Thymus (tissue), 11 donors: ENCODE results near the gene VTA1. TPM values are rescaled to one million over a fixed set of nuclear protein-coding genes. Genes with fewer than 3 reads are reported as not detected.

Experiments used
- DNase-seq, 9 donors: peaks; one replicate each; pipeline ENCODE4 v3.0.0-alpha.2; 2013; ENCODE audit warnings: low spot score in 9 of 9, low read depth in 6 of 9, missing footprints in 1 of 9
- H3K27ac ChIP-seq, 2 donors: one replicate each; pipeline ENCODE4 v1.5.1; 2013; ENCODE audit warnings: control low read depth in 1 of 2, low read depth in 1 of 2, low read length in 1 of 2, mild to moderate bottlenecking in 1 of 2, moderate library complexity in 1 of 2
- H3K27me3 ChIP-seq, 2 donors: one replicate each; pipeline ENCODE4 v1.5.1; 2013; ENCODE audit warnings: low read length in 1 of 2; ENCODE audit not compliant: control insufficient read depth in 2 of 2, insufficient read depth in 1 of 2
- H3K36me3 ChIP-seq, 2 donors: one replicate each; pipeline ENCODE4 v1.5.1; 2013; ENCODE audit warnings: low read length in 1 of 2, mild to moderate bottlenecking in 1 of 2, moderate library complexity in 1 of 2; ENCODE audit not compliant: control insufficient read depth in 2 of 2, insufficient read depth in 2 of 2
- H3K4me1 ChIP-seq, 2 donors: one replicate each; pipeline ENCODE4 v1.5.1; 2013; ENCODE audit warnings: low read length in 2 of 2; ENCODE audit not compliant: control insufficient read depth in 2 of 2, insufficient read depth in 2 of 2
- H3K4me3 ChIP-seq, 2 donors: one replicate each; pipeline ENCODE4 v1.5.1; 2013; ENCODE audit warnings: low read length in 2 of 2, control low read depth in 1 of 2, mild to moderate bottlenecking in 1 of 2
- H3K9me3 ChIP-seq, 2 donors: one replicate each; pipeline ENCODE4 v1.5.1; 2013; ENCODE audit warnings: low read length in 1 of 2, mild to moderate bottlenecking in 1 of 2; ENCODE audit not compliant: control insufficient read depth in 2 of 2, insufficient read depth in 1 of 2
- WGBS: extraction: QIAGEN DNeasy Blood & Tissue Kit; methylation state at CpG from one replicate; pipeline ENCODE4 v1.1.7; 2013; 5-methylcytosine and 5-hydroxymethylcytosine counted together
- polyA plus RNA-seq: library from polyadenylated mRNA; stranded (reverse); fragments of 200-250 nt; gene quantifications from one replicate; pipeline ENCODE4 v1.2.3, GENCODE V29; 2013
- total RNA-seq: library from RNA; stranded (reverse); fragments of 120-200 nt; gene quantifications from one replicate; pipeline ENCODE4 v1.2.4, GENCODE V29; 2013
- donor health status: healthy.

Gene VTA1
- total and polyA plus RNA-seq, 2 donors = 35.7 to 57.1 TPM

DNA sequence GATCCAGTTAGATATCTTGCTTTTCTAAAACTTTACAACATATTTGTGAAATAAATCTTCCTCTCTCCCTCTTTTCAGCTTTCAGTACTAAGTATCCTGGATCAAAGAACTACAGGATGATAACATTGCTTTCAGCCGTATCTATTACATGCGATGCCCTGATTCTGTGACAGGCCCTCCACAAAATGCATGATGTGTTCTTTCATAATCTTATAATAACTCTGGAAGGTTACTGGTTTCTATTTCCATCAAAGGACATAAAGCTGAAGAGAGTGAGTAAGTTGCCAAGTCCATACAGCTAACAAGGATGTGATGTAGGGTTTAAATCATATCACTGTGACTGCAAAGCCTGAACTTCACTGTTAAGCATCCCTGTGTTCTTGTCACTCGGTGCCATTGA, 91.8 kb downstream of the VTA1 start:
- no peak overlapping the region for H3K4me3 ChIP-seq
- no peak overlapping the region for H3K27ac ChIP-seq
- H3K4me1 ChIP-seq = no peaks in the 10 kb centered on the region
- H3K27me3 ChIP-seq = no peaks in the 10 kb centered on the region
- H3K36me3 ChIP-seq = no peaks in the 10 kb centered on the region
- no peak for DNase-seq
- 96% methylated on average over 3 of the region's 3 CpGs for WGBS
- H3K9me3 ChIP-seq = no peaks in the 10 kb centered on the region

DNA sequence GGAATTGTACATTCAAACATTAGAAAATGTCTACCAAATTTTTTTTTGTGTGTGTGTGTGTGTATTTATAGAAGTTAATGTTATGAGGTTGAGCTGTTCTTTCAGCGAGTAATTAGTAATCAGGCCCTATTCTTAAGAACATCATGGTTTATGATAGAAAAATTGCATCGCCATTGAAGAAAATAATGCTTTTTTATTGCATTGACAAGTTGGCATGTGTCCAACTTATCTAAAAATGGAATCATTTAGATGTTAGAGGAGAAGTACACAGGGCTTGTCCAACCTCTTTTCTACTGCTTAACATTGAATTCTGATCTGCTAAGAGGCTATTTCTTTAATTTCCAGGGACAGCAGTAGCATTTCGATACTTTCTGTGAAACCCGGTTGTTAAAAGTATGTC, 93.1 kb downstream of the VTA1 start:
- DNase-seq = no peak
- no peak overlapping the region for H3K4me3 ChIP-seq
- H3K27ac ChIP-seq = no peak overlapping the region
- no peaks in the 10 kb centered on the region for H3K36me3 ChIP-seq
- H3K9me3 ChIP-seq = no peaks in the 10 kb centered on the region
- 96% methylated on average over 4 of the region's 4 CpGs for WGBS
- no peaks in the 10 kb centered on the region for H3K4me1 ChIP-seq
- no peaks in the 10 kb centered on the region for H3K27me3 ChIP-seq

DNA sequence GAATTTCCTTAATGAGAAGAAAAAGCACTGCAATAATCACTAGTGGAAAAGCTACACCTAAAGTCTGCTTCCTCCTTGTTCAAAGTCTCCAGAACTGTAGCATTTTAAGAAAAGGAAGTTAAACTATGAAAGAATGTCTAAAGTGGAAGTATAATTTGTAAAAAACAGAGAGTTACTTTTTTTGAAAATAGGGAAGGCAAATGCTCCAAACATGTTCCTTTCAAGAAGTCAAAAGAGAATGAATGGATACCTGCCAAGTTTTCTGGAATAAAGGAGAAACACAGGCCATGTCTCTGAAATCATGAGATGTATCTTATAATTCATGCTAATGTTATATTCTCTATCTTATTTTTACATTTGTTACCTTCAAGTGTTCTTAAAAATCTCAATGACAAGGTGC, 94.0 kb downstream of the VTA1 start:
- H3K27ac ChIP-seq = no peak overlapping the region
- H3K36me3 ChIP-seq = no peaks in the 10 kb centered on the region
- no peak overlapping the region for H3K4me3 ChIP-seq
- no peaks in the 10 kb centered on the region for H3K27me3 ChIP-seq
- no peak for DNase-seq
- no peaks in the 10 kb centered on the region for H3K4me1 ChIP-seq
- no peaks in the 10 kb centered on the region for H3K9me3 ChIP-seq

DNA sequence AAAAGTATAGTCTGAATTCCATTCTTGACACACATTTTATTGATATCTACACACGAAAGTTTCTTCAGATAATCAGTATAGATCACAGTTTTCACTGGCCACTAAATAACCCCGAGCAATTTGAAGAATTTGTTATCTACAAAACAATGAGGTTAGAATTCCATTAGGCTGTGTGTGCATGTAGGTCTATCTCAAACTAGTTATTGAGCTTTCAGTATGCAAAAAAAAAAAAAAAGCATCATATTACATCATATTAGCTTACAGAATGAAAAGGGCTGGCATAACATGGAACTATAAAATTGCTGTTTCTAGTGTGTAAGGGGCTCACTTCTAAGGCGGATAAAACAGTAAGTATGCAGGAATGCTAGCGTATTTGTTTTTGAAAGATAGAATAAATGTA, 95.2 kb downstream of the VTA1 start:
- Histone ChIP-seq H3K4me1 (no peaks in the 10 kb centered on the region), H3K27ac (no peak overlapping the region), H3K36me3 (no peaks in the 10 kb centered on the region), H3K9me3 (no peaks in the 10 kb centered on the region), H3K27me3 (no peaks in the 10 kb centered on the region), H3K4me3 (no peak overlapping the region)
- no peak for DNase-seq
- 75% methylated on average over 4 of the region's 4 CpGs for WGBS

DNA sequence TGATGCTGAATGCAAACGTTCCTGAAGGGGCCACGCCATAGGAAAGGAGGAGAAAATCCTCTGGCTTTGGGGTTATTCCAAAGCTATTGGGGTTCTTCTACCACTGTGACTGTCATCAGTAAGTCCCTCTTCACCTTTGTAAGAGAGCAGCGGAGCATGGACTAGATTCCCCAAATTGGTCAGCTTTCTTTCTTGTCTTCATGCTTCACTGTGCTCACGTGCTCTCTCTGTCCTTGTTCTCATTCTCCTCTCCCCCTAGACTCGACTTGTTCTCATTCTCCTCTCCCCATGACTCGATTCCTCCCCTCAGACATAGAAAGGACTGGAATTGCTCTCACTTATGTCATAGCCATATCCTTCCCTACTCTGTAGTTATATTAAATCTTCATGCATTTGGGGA, 99.9 kb downstream of the VTA1 start:
- no peak for DNase-seq
- Histone ChIP-seq H3K4me3 (no peak overlapping the region), H3K4me1 (no peaks in the 10 kb centered on the region), H3K9me3 (no peaks in the 10 kb centered on the region), H3K27me3 (no peaks in the 10 kb centered on the region), H3K27ac (no peak overlapping the region), H3K36me3 (no peaks in the 10 kb centered on the region)
- WGBS = 95% methylated on average over 6 of the region's 6 CpGs

DNA sequence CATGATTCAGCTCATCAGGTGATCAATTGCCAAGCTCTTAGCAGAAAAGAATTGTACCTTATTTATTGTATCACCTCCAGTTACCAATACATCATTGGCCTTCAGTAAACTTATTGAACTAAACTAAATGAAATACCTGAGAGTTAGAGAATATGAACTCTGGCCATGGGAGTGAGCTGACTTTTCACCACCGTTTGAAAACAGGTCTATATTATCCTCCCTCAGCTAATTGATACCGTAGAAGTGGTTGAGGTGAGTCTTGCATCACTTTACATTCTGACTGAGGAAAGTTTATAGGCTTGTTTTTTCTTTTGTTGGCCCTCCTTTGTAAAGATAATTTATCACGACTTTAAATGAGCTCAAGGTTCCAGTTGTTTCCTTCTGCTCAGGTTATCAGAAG, 102.2 kb downstream of the VTA1 start:
- no peaks in the 10 kb centered on the region for H3K9me3 ChIP-seq
- H3K27ac ChIP-seq = no peak overlapping the region
- no peak for DNase-seq
- no peak overlapping the region for H3K4me3 ChIP-seq
- H3K4me1 ChIP-seq = no peaks in the 10 kb centered on the region
- WGBS = 94% methylated on average over 3 of the region's 3 CpGs
- no peaks in the 10 kb centered on the region for H3K36me3 ChIP-seq
- H3K27me3 ChIP-seq = no peaks in the 10 kb centered on the region

DNA sequence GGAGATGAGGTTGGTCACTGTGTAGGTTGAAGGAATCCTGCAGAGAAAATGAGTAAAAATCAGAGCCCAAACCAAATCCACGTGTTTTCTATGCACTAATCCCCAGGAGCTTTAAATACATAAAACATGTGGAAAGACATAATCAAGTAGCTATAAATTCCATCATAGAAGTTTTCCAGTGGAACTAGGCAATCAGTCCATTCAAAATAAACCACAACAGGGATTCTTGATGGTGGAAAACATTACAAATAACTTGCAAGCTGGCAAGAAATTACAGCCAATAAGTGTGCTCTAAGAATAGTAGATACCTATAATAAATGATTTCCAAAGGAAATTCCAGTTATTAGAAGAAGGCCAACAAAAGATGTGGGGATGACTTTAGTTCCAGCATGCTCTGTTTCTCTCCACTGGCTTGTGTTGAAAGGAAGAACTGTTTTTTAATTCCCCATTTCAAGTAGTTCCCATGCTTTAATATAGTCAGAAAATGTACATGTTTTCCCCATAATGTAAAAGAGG, 104.9 kb downstream of the VTA1 start:
- DNase-seq = no peak
- Histone ChIP-seq H3K4me1 (no peaks in the 10 kb centered on the region), H3K4me3 (no peak overlapping the region), H3K9me3 (no peaks in the 10 kb centered on the region), H3K27ac (no peak overlapping the region), H3K36me3 (no peaks in the 10 kb centered on the region), H3K27me3 (no peaks in the 10 kb centered on the region)
- 89% methylated on average over 1 of the region's 1 CpG for WGBS

DNA sequence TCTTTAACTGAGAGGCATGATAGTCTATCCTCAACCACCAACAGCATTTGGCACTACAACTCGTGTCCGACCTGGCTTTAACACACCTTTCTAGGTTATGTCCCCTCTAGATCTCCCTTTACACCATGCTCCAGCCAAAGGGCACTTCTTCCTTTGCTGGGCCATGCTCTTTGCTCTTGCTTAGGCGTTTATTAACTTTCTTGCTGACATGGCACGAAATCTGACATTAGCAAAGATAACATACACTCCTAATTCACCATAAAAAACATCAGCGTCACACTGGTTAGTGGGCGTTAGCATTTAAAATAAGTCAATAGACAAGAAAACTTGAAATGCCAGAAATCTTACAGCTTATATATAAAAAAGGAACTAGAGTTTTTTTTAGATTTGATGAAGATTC, 107.5 kb downstream of the VTA1 start:
- Histone ChIP-seq H3K4me3 (no peak overlapping the region), H3K27me3 (no peaks in the 10 kb centered on the region), H3K4me1 (no peaks in the 10 kb centered on the region), H3K27ac (no peak overlapping the region), H3K9me3 (no peaks in the 10 kb centered on the region), H3K36me3 (no peaks in the 10 kb centered on the region)
- no peak for DNase-seq
- 97% methylated on average over 6 of the region's 6 CpGs for WGBS

DNA sequence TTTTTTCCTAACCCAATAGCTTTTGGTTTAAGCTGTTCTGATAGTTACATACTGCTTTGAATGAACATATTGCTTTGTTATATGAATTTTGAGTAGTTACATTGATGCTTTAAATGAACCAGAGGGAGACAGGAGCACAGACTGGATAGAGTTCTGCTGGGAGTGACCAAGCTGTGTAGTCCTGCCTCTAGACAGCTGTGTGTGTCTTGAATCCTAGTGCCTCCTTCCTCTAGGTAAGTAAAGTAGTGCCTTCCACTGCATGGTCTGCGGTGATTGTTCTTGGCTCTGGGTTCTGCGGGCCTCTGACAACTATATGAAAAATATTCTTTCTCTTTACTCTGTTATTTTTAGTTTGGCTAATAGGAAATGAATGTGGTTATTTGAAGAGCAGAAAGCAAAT, 108.7 kb downstream of the VTA1 start:
- DNase-seq = no peak
- no peaks in the 10 kb centered on the region for H3K27me3 ChIP-seq
- WGBS = 14% methylated on average over 2 of the region's 2 CpGs
- no peak overlapping the region for H3K27ac ChIP-seq
- no peak overlapping the region for H3K4me3 ChIP-seq
- H3K9me3 ChIP-seq = no peaks in the 10 kb centered on the region
- no peaks in the 10 kb centered on the region for H3K4me1 ChIP-seq
- H3K36me3 ChIP-seq = no peaks in the 10 kb centered on the region

DNA sequence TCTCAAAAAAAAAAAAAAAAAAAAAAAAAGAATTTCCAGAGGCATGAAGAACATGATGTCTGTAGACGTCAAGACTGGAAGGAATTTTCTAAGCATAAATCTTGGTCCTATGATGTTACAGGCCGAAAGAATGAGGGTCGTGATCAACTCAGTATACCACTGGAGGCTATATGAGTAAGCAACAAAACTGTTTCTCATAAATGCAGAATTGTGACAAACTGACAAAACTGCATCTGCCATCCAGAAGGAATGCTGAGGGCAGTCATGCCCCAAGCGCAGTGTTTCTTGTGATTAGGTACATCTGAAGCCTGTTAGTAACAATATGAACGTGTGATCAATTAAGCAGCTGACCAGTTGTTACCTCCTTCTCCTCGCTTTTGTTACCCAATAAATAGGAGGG, 111.2 kb downstream of the VTA1 start:
- Histone ChIP-seq H3K4me3 (no peak overlapping the region), H3K36me3 (no peaks in the 10 kb centered on the region), H3K4me1 (no peaks in the 10 kb centered on the region), H3K27me3 (no peaks in the 10 kb centered on the region), H3K9me3 (no peaks in the 10 kb centered on the region), H3K27ac (no peak overlapping the region)
- 98% methylated on average over 6 of the region's 6 CpGs for WGBS
- no peak for DNase-seq
